ENCODE data around the gene GALNTL6. TPM values are rescaled to one million over a fixed set of nuclear protein-coding genes. Genes with fewer than 3 reads are reported as not detected.

Gene GALNTL6
- total and polyA plus RNA-seq, 2 of the 4 experiments (the other 2 are of a cell fraction): under 0.01 TPM; not detected in 1

DNA sequence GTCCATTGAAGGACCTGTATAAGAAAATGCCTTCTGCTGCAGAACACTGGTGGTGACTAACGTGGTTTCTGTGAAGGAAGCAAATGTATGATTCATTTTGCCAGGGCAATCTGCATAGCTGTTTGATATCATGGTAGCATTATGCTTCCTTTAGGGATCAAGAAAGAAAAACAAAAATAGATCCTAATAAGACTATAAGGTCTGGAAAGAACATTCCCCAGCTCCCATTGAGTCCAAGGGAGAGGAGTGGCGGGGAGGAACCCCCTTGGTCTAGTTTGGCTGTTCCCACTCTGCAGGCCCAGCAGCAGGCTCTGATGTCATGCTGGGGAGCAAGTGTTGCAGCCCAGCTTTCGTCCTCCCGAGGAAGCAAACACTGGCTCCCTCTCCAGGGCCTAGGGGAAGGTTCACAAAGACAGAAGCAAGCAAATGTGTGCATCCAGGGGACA lies 1200.9 kb downstream of the GALNTL6 start:
- intact Hi-C loops (cut with micrococcal nuclease) (loop anchor here (1.0 to 5.0 kb wide), 2 partner anchors 153 to 287 kb away; partner anchors contain the start of gene GALNT7), in situ Hi-C loops (cut with MboI; ENCODE audit: low sequenced_read_pairs) (no loop called here), dilution Hi-C loops (cut with HindIII; ENCODE audit: low sequenced_read_pairs, unreplicated experiment) (loop anchor here (25.0 kb wide), 1 partner anchor 248 kb away; no protein-coding TSS in a partner anchor)
- Histone ChIP-seq H3K18ac (ENCODE audit: low read depth, low read length) (no peak overlapping the region), H4K91ac (ENCODE audit: insufficient read depth, low read depth, low read length) (no peak overlapping the region), H3K4me3 (ENCODE audit: insufficient read depth, low read depth, low read length) (no peak overlapping the region), H3K27me3 (ENCODE audit: control insufficient read depth, insufficient read depth, low read length) (peaks cover 11% of the 10 kb centered on the region), H2AFZ (replicated peaks; ENCODE audit: low read length, poor library complexity) (no peak overlapping the region), H2BK15ac (ENCODE audit: low read depth, low read length) (no peak overlapping the region), H2AK5ac (ENCODE audit: low read depth, low read length) (no peak overlapping the region), H2AK9ac (replicated peaks; ENCODE audit: low read depth, low read length, poor library complexity) (no peak overlapping the region), H3K56ac (ENCODE audit: extremely low read depth, insufficient read depth, low read length) (no peak overlapping the region), H3K23ac (ENCODE audit: low read depth, low read length) (no peak overlapping the region), H3K4ac (ENCODE audit: low read depth, low read length) (no peak overlapping the region), H2BK120ac (ENCODE audit: low read depth, low read length) (no peak overlapping the region), H4K8ac (ENCODE audit: low read depth in 2 of 2, low read length in 2 of 2) (no peak overlapping the region), H4K20me1 (ENCODE audit: insufficient read depth, low read length) (no peaks in the 10 kb centered on the region), H3K4me2 (ENCODE audit: low read depth, low read length) (no peak overlapping the region), H3K36me3 (ENCODE audit: control insufficient read depth, insufficient read depth, low read length) (no peaks in the 10 kb centered on the region), H3K79me1 (ENCODE audit: low read depth in 1 of 2, low read length in 2 of 2) (no peaks in the 10 kb centered on the region), H4K5ac (ENCODE audit: low read depth, low read length) (no peak overlapping the region), H2BK20ac (ENCODE audit: low read depth, low read length) (no peak overlapping the region), H3K27ac (ENCODE audit: insufficient read depth, low read length) (no peak overlapping the region), H3K9ac (ENCODE audit: low read depth, low read length) (no peak overlapping the region), H3K14ac (replicated peaks; ENCODE audit: low read depth, low read length) (no peak overlapping the region), H3K9me3 (ENCODE audit: control insufficient read depth, insufficient read depth, low read length) (no peaks in the 10 kb centered on the region), H3K9me1 (ENCODE audit: insufficient read depth, low read length) (no peaks in the 10 kb centered on the region), H3K4me1 (ENCODE audit: control insufficient read depth, insufficient read depth, low read length) (peaks cover under 1% of the 10 kb centered on the region; the same call in 1 of the 2 replicates), H2BK5ac (ENCODE audit: low read depth, low read length, poor library complexity, severe bottlenecking) (no peak overlapping the region)
- CTCF ChIA-PET: interaction anchor here (0.6 to 2.5 kb wide), 26 partner anchors 9 to 1132 kb away, joined by 3 to 26 read pairs (median 4); no protein-coding TSS in a partner anchor
- peak; percentile 44; the same call in 1 of the 2 replicates for TF ChIP-seq MAFK (IDR thresholded peaks at IDR 0.05; ENCODE audit: low read depth, low read length)
- peak; percentile 27; the same call in 1 of the 2 replicates for TF ChIP-seq RAD21 (IDR thresholded peaks at IDR 0.05; ENCODE audit: low read length)
- TF ChIP-seq FOS (IDR thresholded peaks at IDR 0.05; ENCODE audit: low read depth, low read length): 0 out of 2 replicates have a peak, but pooled peaks have one; percentile 14
- TF ChIP-seq, protein P1, sequence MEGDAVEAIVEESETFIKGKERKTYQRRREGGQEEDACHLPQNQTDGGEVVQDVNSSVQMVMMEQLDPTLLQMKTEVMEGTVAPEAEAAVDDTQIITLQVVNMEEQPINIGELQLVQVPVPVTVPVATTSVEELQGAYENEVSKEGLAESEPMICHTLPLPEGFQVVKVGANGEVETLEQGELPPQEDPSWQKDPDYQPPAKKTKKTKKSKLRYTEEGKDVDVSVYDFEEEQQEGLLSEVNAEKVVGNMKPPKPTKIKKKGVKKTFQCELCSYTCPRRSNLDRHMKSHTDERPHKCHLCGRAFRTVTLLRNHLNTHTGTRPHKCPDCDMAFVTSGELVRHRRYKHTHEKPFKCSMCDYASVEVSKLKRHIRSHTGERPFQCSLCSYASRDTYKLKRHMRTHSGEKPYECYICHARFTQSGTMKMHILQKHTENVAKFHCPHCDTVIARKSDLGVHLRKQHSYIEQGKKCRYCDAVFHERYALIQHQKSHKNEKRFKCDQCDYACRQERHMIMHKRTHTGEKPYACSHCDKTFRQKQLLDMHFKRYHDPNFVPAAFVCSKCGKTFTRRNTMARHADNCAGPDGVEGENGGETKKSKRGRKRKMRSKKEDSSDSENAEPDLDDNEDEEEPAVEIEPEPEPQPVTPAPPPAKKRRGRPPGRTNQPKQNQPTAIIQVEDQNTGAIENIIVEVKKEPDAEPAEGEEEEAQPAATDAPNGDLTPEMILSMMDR (conservative IDR thresholded peaks at IDR 0.05; ENCODE audit: low read depth, low read length): peak; percentile 29; the same call in 1 of the 2 replicates
- no peak for TF ChIP-seq SMC3 (IDR thresholded peaks at IDR 0.05; ENCODE audit: low read depth, low read length)
- POLR2A ChIA-PET (ENCODE audit: unreplicated experiment): no interaction called here
- no TSS peak for BruUV-seq (replicated peaks)
- WGBS, 2 experiments (ENCODE audit: extremely low coverage in 2 of 2, insufficient read length in 1 of 2): no CpG with 5 or more reads among the region's 4 CpGs
- DNase-seq (peak; percentile 85), ATAC-seq (ENCODE audit: low read depth) (peak; percentile 85)
